HEK293 (cell line): ENCODE measurements around the gene AGRN.
A peak's percentile ranks its signal among the peaks of the same experiment; 100 is the strongest.

ENCODE experiments used
- GLIS2 ChIP-seq: fragments of 450-650 bp; formaldehyde crosslinking; IDR thresholded peaks from 2 replicates; pipeline ENCODE4 v1.5.1; 2016; ENCODE audit warnings: missing biosample characterization, missing genetic modification characterization
- HOXC10 ChIP-seq: sonication (generic); formaldehyde crosslinking; IDR thresholded peaks from 2 replicates; pipeline ENCODE4 v1.8.1; 2023; ENCODE audit warnings: mild to moderate bottlenecking, missing genetic modification reagents
- KLF10 ChIP-seq: fragments of 450-650 bp; IDR thresholded peaks from 2 replicates; pipeline ENCODE4 v1.5.1; 2018; ENCODE audit warnings: missing biosample characterization, mild to moderate bottlenecking, missing genetic modification characterization
- KLF17 ChIP-seq: fragments of 450-650 bp; formaldehyde crosslinking; IDR thresholded peaks from 2 replicates; pipeline ENCODE4 v1.5.1; 2016; ENCODE audit warnings: missing biosample characterization, missing genetic modification characterization
- KLF8 ChIP-seq: fragments of 450-650 bp; formaldehyde crosslinking; IDR thresholded peaks from 2 replicates; pipeline ENCODE4 v1.5.1; 2016; ENCODE audit warnings: missing biosample characterization, missing genetic modification characterization
- OVOL3 ChIP-seq: fragments of 450-650 bp; formaldehyde crosslinking; IDR thresholded peaks from 2 replicates; pipeline ENCODE4 v1.5.1; 2016; ENCODE audit warnings: missing biosample characterization, missing genetic modification characterization
- REPIN1 ChIP-seq: fragments of 450-650 bp; formaldehyde crosslinking; IDR thresholded peaks from 2 replicates; pipeline ENCODE4 v1.5.1; 2017; ENCODE audit warnings: missing biosample characterization, missing genetic modification characterization, low read depth
- REST ChIP-seq: fragments of 450-650 bp; formaldehyde crosslinking; IDR thresholded peaks from 2 replicates; pipeline ENCODE4 v1.5.1; 2016; ENCODE audit warnings: missing biosample characterization, missing genetic modification characterization
- SALL2 ChIP-seq: fragments of 450-650 bp; formaldehyde crosslinking; IDR thresholded peaks from 2 replicates; pipeline ENCODE4 v1.5.0; 2017; ENCODE audit warnings: missing biosample characterization, mild to moderate bottlenecking, missing genetic modification characterization, borderline replicate concordance
- SP2 ChIP-seq: fragments of 450-650 bp; formaldehyde crosslinking; IDR thresholded peaks from 2 replicates; pipeline ENCODE4 v1.5.1; 2016; ENCODE audit warnings: missing biosample characterization, missing genetic modification characterization
- YY1 ChIP-seq: fragments of 450-650 bp; formaldehyde crosslinking; IDR thresholded peaks from 2 replicates; pipeline ENCODE4 v1.5.1; 2018; ENCODE audit warnings: missing biosample characterization, missing genetic modification characterization
- ZBTB26 ChIP-seq: fragments of 450-650 bp; formaldehyde crosslinking; optimal IDR thresholded peaks from 2 replicates; pipeline ENCODE3; 2016; ENCODE audit warnings: missing biosample characterization, mild to moderate bottlenecking, missing genetic modification characterization
- ZBTB6 ChIP-seq: fragments of 450-650 bp; formaldehyde crosslinking; IDR thresholded peaks from 2 replicates; pipeline ENCODE4 v1.5.1; 2017; ENCODE audit warnings: missing biosample characterization, missing genetic modification characterization
- ZBTB8A ChIP-seq: fragments of 450-650 bp; formaldehyde crosslinking; IDR thresholded peaks from 2 replicates; pipeline ENCODE4 v1.5.1; 2016; ENCODE audit warnings: missing biosample characterization, missing genetic modification characterization
- ZNF112 ChIP-seq: fragments of 450-650 bp; formaldehyde crosslinking; IDR thresholded peaks from 2 replicates; pipeline ENCODE4 v1.5.0; 2017; ENCODE audit warnings: missing biosample characterization, missing genetic modification characterization
- ZNF121 ChIP-seq: fragments of 450-650 bp; formaldehyde crosslinking; IDR thresholded peaks from 2 replicates; pipeline ENCODE4 v1.5.1; 2016; ENCODE audit warnings: missing biosample characterization, missing genetic modification characterization
- ZNF174 ChIP-seq: fragments of 450-650 bp; formaldehyde crosslinking; IDR thresholded peaks from 2 replicates; pipeline ENCODE4 v1.5.0; 2017; ENCODE audit warnings: missing biosample characterization, mild to moderate bottlenecking, missing genetic modification characterization
- ZNF211 ChIP-seq: fragments of 450-650 bp; formaldehyde crosslinking; IDR thresholded peaks from 2 replicates; pipeline ENCODE4 v1.5.1; 2016; ENCODE audit warnings: low read depth, missing biosample characterization, missing genetic modification characterization
- ZNF366 ChIP-seq: fragments of 450-650 bp; formaldehyde crosslinking; conservative IDR thresholded peaks from 2 replicates; pipeline ENCODE4 v1.5.1; 2016; ENCODE audit warnings: missing biosample characterization, missing genetic modification characterization
- ZNF514 ChIP-seq: fragments of 450-650 bp; formaldehyde crosslinking; IDR thresholded peaks from 2 replicates; pipeline ENCODE4 v1.5.1; 2016; ENCODE audit warnings: missing biosample characterization, missing genetic modification characterization
- ZNF549 ChIP-seq: fragments of 450-650 bp; IDR thresholded peaks from 2 replicates; pipeline ENCODE4 v1.5.1; 2018; ENCODE audit warnings: missing biosample characterization, missing genetic modification characterization, mild to moderate bottlenecking, inconsistent platforms, moderate library complexity
- ZNF560 ChIP-seq: fragments of 450-650 bp; formaldehyde crosslinking; IDR thresholded peaks from 2 replicates; pipeline ENCODE4 v1.5.1; 2017; ENCODE audit warnings: missing biosample characterization, missing genetic modification characterization, borderline replicate concordance
- ZNF571 ChIP-seq: fragments of 450-650 bp; formaldehyde crosslinking; IDR thresholded peaks from 2 replicates; pipeline ENCODE4 v1.5.0; 2017; ENCODE audit warnings: missing biosample characterization, missing genetic modification characterization
- ZNF624 ChIP-seq: fragments of 450-650 bp; formaldehyde crosslinking; IDR thresholded peaks from 2 replicates; pipeline ENCODE4 v1.5.1; 2017; ENCODE audit warnings: missing biosample characterization, missing genetic modification characterization
- ZNF626 ChIP-seq: fragments of 450-650 bp; sonication (Bioruptor Pico); formaldehyde crosslinking; IDR thresholded peaks from 2 replicates; pipeline ENCODE4 v1.5.1; 2018; ENCODE audit warnings: missing biosample characterization, missing genetic modification characterization, inconsistent platforms
- ZNF645 ChIP-seq: fragments of 450-650 bp; formaldehyde crosslinking; IDR thresholded peaks from 2 replicates; pipeline ENCODE4; 2016; ENCODE audit warnings: missing biosample characterization, missing genetic modification characterization
- ZNF660 ChIP-seq: fragments of 450-650 bp; IDR thresholded peaks from 2 replicates; pipeline ENCODE4 v1.5.1; 2018; ENCODE audit warnings: missing biosample characterization, mild to moderate bottlenecking, missing genetic modification characterization
- ZNF664 ChIP-seq: fragments of 450-650 bp; formaldehyde crosslinking; IDR thresholded peaks from 2 replicates; pipeline ENCODE4 v1.5.1; 2016; ENCODE audit warnings: missing biosample characterization, missing genetic modification characterization
- ZNF76 ChIP-seq: fragments of 450-650 bp; formaldehyde crosslinking; IDR thresholded peaks from 2 replicates; pipeline ENCODE4; 2016; ENCODE audit warnings: low read depth, missing biosample characterization, missing genetic modification characterization, borderline replicate concordance
- ZNF776 ChIP-seq: fragments of 450-650 bp; formaldehyde crosslinking; IDR thresholded peaks from 2 replicates; pipeline ENCODE4 v1.5.0; 2017; ENCODE audit warnings: missing biosample characterization, missing genetic modification characterization, borderline replicate concordance
- ZXDB ChIP-seq: fragments of 450-650 bp; formaldehyde crosslinking; IDR thresholded peaks from 2 replicates; pipeline ENCODE4 v1.5.1; 2016; ENCODE audit warnings: missing biosample characterization, missing genetic modification characterization
- TF ChIP-seq, protein P1 (sequence below): fragments of 450-650 bp; IDR thresholded peaks from 2 replicates; pipeline ENCODE4 v1.5.1; 2018; ENCODE audit warnings: missing biosample characterization, mild to moderate bottlenecking, missing genetic modification characterization

The AGRN gene

GRCh38 chr1:999725-1000356 lies 20.1 kb upstream of the AGRN start, which contains the start of gene HES4 (continued):
- no peak for TF ChIP-seq ZNF366 (tag by site-specific recombination)
- no peak for TF ChIP-seq ZNF560 (tag by site-specific recombination)
- TF ChIP-seq YY1 (tag by site-specific recombination) = no peak
- TF ChIP-seq OVOL3 (tag by site-specific recombination) = no peak
- TF ChIP-seq ZNF112 = no peak
- TF ChIP-seq ZNF549 (tag by site-specific recombination) = no peak
- TF ChIP-seq REST (tag by site-specific recombination) = no peak
- no peak for TF ChIP-seq ZNF645 (tag by site-specific recombination)
- TF ChIP-seq ZXDB = no peak
- TF ChIP-seq ZNF660 (tag by site-specific recombination) = peak; percentile 10; the same call in 1 of the 2 replicates
- no peak for TF ChIP-seq ZNF664 (tag by site-specific recombination)
- peak; percentile 26; the same call in 1 of the 2 replicates for TF ChIP-seq HOXC10 (CRISPR knock-in tag)
- TF ChIP-seq ZNF76 (tag by site-specific recombination) = no peak
- TF ChIP-seq REPIN1 = no peak
- peak; percentile 6; the same call in 1 of the 2 replicates for TF ChIP-seq KLF8 (tag by site-specific recombination)
- no peak for TF ChIP-seq ZNF121 (tag by site-specific recombination)
- peak; percentile 84 for TF ChIP-seq ZBTB8A (tag by site-specific recombination)
- TF ChIP-seq SP2 (tag by site-specific recombination) = no peak
- peak; percentile 58 for TF ChIP-seq ZBTB6 (tag by site-specific recombination)
- TF ChIP-seq GLIS2 (tag by site-specific recombination) = no peak
- TF ChIP-seq SALL2 = no peak
- no peak for TF ChIP-seq ZNF174 (tag by site-specific recombination)
- no peak for TF ChIP-seq ZBTB26 (tag by site-specific recombination)
- no peak for TF ChIP-seq ZNF624 (tag by site-specific recombination)
- TF ChIP-seq, protein P1, sequence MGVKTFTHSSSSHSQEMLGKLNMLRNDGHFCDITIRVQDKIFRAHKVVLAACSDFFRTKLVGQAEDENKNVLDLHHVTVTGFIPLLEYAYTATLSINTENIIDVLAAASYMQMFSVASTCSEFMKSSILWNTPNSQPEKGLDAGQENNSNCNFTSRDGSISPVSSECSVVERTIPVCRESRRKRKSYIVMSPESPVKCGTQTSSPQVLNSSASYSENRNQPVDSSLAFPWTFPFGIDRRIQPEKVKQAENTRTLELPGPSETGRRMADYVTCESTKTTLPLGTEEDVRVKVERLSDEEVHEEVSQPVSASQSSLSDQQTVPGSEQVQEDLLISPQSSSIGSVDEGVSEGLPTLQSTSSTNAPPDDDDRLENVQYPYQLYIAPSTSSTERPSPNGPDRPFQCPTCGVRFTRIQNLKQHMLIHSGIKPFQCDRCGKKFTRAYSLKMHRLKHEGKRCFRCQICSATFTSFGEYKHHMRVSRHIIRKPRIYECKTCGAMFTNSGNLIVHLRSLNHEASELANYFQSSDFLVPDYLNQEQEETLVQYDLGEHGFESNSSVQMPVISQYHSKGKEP (tag by site-specific recombination) = peak; percentile 32
- TF ChIP-seq ZNF626 (tag by site-specific recombination) = no peak
- no peak for TF ChIP-seq ZNF514 (tag by site-specific recombination)
- no peak for TF ChIP-seq ZNF776 (tag by site-specific recombination)
- TF ChIP-seq ZNF211 (tag by site-specific recombination) = no peak
- no peak for TF ChIP-seq ZNF571
- TF ChIP-seq KLF10 (tag by site-specific recombination) = peak; percentile 86; the same call in 1 of the 2 replicates
- no peak for TF ChIP-seq KLF17 (tag by site-specific recombination)
